ENCODE measurements around the gene RECK. TPM values are rescaled to one million over a fixed set of nuclear protein-coding genes. Genes with fewer than 3 reads are reported as not detected.

The RECK gene
- total and polyA plus RNA-seq, 2 experiments from 2014 or later, result 8.1 to 11.6 TPM

DNA sequence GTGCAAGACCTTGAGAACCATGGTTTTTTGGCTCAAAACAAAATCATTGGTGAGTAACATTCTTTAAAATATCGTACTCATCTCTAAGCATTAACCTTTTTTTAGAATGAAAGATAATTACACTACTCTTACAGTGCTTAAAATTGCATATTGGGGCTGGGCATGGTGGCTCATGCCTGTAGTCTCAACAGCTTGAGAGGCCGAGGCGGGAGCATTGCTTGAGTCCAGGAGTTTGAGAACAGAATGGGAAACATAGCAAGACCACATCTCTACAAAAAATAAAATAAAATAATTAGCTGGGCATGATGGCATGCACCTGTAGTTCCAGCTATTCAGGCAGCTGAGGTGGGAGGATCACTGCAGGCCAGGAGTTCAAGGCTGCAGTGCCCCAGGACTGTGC, 2.9 kb upstream of the RECK start:
- Histone ChIP-seq H3K4me2 (no peak overlapping the region), H3K36me3 (ENCODE audit: insufficient read depth) (no peaks in the 10 kb centered on the region), H3K27me3 (ENCODE audit: insufficient read depth) (no peaks in the 10 kb centered on the region), H4K20me1 (replicated peaks; ENCODE audit: insufficient read depth) (0 out of 2 replicates have a peak, but pooled peaks cover 7% of the 10 kb centered on the region), H3K27ac (ENCODE audit: low read depth) (no peak overlapping the region), H3K9me2 (ENCODE audit: insufficient read depth) (no peaks in the 10 kb centered on the region), H3K79me2 (replicated peaks; ENCODE audit: insufficient read depth) (peaks cover 14% of the 10 kb centered on the region), H2AFZ (no peak overlapping the region), H3K4me1 (ENCODE audit: insufficient read depth) (peaks cover 14% of the 10 kb centered on the region), H3F3A (replicated peaks; ENCODE audit: low read depth) (0 out of 2 replicates have a peak, but pooled peaks cover 3% of the 10 kb centered on the region), H3K4me3 (no peak overlapping the region)
- H3K9me3 Mint-ChIP-seq, result no peaks in the 10 kb centered on the region
- peaks cover 4% of the 10 kb centered on the region for H3K27me3 Mint-ChIP-seq (ENCODE audit: insufficient read depth, low read depth, poor library complexity)
- DNase-seq (ENCODE audit: low spot score) (no peak), ATAC-seq (no peak)
- H3K4me1 Mint-ChIP-seq, result peaks cover 10% of the 10 kb centered on the region; the same call in 2 of the 3 replicates
- no peaks in the 10 kb centered on the region for H3K36me3 Mint-ChIP-seq (ENCODE audit: low read depth)
- TF ChIP-seq ETS1 (IDR thresholded peaks at IDR 0.05), result no peak
- TF ChIP-seq CREB1 (CRISPR knock-in tag; IDR thresholded peaks at IDR 0.05; ENCODE audit: low read depth), result no peak
- TF ChIP-seq, protein P1, sequence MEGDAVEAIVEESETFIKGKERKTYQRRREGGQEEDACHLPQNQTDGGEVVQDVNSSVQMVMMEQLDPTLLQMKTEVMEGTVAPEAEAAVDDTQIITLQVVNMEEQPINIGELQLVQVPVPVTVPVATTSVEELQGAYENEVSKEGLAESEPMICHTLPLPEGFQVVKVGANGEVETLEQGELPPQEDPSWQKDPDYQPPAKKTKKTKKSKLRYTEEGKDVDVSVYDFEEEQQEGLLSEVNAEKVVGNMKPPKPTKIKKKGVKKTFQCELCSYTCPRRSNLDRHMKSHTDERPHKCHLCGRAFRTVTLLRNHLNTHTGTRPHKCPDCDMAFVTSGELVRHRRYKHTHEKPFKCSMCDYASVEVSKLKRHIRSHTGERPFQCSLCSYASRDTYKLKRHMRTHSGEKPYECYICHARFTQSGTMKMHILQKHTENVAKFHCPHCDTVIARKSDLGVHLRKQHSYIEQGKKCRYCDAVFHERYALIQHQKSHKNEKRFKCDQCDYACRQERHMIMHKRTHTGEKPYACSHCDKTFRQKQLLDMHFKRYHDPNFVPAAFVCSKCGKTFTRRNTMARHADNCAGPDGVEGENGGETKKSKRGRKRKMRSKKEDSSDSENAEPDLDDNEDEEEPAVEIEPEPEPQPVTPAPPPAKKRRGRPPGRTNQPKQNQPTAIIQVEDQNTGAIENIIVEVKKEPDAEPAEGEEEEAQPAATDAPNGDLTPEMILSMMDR (conservative IDR thresholded peaks at IDR 0.05; ENCODE audit: low read depth in 2 of 2), result no peak
- H3K27ac Mint-ChIP-seq, result no peak overlapping the region
- H3K4me3 Mint-ChIP-seq, result no peak overlapping the region

- no peak overlapping the region for H3K27ac Mint-ChIP-seq
- DNase-seq (ENCODE audit: low spot score) (no peak), ATAC-seq (no peak)
- Histone ChIP-seq H3K79me2 (replicated peaks; ENCODE audit: insufficient read depth) (peaks cover 18% of the 10 kb centered on the region), H4K20me1 (replicated peaks; ENCODE audit: insufficient read depth) (0 out of 2 replicates have a peak, but pooled peaks cover 8% of the 10 kb centered on the region), H3K27ac (ENCODE audit: low read depth) (no peak overlapping the region), H3K4me2 (no peak overlapping the region), H3K9me2 (ENCODE audit: insufficient read depth) (no peaks in the 10 kb centered on the region), H3K4me3 (no peak overlapping the region), H3K36me3 (ENCODE audit: insufficient read depth) (no peaks in the 10 kb centered on the region), H3F3A (replicated peaks; ENCODE audit: low read depth) (0 out of 2 replicates have a peak, but pooled peaks cover 3% of the 10 kb centered on the region), H3K27me3 (ENCODE audit: insufficient read depth) (no peaks in the 10 kb centered on the region), H3K4me1 (ENCODE audit: insufficient read depth) (peaks cover 17% of the 10 kb centered on the region), H2AFZ (no peak overlapping the region)
- peaks cover 4% of the 10 kb centered on the region for H3K27me3 Mint-ChIP-seq (ENCODE audit: insufficient read depth, low read depth, poor library complexity)
- no peak overlapping the region for H3K4me3 Mint-ChIP-seq
- no peaks in the 10 kb centered on the region for H3K36me3 Mint-ChIP-seq (ENCODE audit: low read depth)
- peaks cover 10% of the 10 kb centered on the region; the same call in 2 of the 3 replicates for H3K4me1 Mint-ChIP-seq
- no peaks in the 10 kb centered on the region for H3K9me3 Mint-ChIP-seq
- TF ChIP-seq ETS1 (IDR thresholded peaks at IDR 0.05) (no peak), ZNF114 (CRISPR knock-in tag; IDR thresholded peaks at IDR 0.05) (no peak), ZNF331 (CRISPR knock-in tag; IDR thresholded peaks at IDR 0.05; ENCODE audit: low read depth) (no peak), STAT1 (IDR thresholded peaks at IDR 0.05; ENCODE audit: unreplicated experiment) (no peak), CREB1 (CRISPR knock-in tag; IDR thresholded peaks at IDR 0.05; ENCODE audit: low read depth) (no peak), POLR2AphosphoS5 (IDR thresholded peaks at IDR 0.05; ENCODE audit: low read depth) (no peak)
- TF ChIP-seq, protein P1 (conservative IDR thresholded peaks at IDR 0.05; ENCODE audit: low read depth in 2 of 2), result no peak
- TF ChIP-seq, protein P2, sequence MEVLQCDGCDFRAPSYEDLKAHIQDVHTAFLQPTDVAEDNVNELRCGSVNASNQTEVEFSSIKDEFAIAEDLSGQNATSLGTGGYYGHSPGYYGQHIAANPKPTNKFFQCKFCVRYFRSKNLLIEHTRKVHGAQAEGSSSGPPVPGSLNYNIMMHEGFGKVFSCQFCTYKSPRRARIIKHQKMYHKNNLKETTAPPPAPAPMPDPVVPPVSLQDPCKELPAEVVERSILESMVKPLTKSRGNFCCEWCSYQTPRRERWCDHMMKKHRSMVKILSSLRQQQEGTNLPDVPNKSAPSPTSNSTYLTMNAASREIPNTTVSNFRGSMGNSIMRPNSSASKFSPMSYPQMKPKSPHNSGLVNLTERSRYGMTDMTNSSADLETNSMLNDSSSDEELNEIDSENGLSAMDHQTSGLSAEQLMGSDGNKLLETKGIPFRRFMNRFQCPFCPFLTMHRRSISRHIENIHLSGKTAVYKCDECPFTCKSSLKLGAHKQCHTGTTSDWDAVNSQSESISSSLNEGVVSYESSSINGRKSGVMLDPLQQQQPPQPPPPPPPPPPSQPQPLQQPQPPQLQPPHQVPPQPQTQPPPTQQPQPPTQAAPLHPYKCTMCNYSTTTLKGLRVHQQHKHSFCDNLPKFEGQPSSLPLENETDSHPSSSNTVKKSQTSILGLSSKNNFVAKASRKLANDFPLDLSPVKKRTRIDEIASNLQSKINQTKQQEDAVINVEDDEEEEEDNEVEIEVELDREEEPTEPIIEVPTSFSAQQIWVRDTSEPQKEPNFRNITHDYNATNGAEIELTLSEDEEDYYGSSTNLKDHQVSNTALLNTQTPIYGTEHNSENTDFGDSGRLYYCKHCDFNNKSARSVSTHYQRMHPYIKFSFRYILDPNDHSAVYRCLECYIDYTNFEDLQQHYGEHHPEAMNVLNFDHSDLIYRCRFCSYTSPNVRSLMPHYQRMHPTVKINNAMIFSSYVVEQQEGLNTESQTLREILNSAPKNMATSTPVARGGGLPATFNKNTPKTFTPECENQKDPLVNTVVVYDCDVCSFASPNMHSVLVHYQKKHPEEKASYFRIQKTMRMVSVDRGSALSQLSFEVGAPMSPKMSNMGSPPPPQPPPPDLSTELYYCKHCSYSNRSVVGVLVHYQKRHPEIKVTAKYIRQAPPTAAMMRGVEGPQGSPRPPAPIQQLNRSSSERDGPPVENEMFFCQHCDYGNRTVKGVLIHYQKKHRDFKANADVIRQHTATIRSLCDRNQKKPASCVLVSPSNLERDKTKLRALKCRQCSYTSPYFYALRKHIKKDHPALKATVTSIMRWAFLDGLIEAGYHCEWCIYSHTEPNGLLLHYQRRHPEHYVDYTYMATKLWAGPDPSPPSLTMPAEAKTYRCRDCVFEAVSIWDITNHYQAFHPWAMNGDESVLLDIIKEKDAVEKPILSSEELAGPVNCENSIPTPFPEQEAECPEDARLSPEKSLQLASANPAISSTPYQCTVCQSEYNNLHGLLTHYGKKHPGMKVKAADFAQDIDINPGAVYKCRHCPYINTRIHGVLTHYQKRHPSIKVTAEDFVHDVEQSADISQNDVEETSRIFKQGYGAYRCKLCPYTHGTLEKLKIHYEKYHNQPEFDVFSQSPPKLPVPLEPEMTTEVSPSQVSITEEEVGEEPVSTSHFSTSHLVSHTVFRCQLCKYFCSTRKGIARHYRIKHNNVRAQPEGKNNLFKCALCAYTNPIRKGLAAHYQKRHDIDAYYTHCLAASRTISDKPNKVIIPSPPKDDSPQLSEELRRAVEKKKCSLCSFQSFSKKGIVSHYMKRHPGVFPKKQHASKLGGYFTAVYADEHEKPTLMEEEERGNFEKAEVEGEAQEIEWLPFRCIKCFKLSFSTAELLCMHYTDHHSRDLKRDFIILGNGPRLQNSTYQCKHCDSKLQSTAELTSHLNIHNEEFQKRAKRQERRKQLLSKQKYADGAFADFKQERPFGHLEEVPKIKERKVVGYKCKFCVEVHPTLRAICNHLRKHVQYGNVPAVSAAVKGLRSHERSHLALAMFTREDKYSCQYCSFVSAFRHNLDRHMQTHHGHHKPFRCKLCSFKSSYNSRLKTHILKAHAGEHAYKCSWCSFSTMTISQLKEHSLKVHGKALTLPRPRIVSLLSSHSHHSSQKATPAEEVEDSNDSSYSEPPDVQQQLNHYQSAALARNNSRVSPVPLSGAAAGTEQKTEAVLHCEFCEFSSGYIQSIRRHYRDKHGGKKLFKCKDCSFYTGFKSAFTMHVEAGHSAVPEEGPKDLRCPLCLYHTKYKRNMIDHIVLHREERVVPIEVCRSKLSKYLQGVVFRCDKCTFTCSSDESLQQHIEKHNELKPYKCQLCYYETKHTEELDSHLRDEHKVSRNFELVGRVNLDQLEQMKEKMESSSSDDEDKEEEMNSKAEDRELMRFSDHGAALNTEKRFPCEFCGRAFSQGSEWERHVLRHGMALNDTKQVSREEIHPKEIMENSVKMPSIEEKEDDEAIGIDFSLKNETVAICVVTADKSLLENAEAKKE (CRISPR knock-in tag; IDR thresholded peaks at IDR 0.05), result no peak
These were observed 2.5 kb upstream of the RECK start for GRCh38 chr9:36034234-36034633.
